NCI-H2227 (cell line): ENCODE measurements around the gene ANKS3.

ENCODE experiments used
- DNase-seq: peaks from one replicate; lab custom pipeline; 2025; ENCODE audit not compliant: unreplicated experiment; lab: John Stamatoyannopoulos, UW

ANKS3 gene

DNA sequence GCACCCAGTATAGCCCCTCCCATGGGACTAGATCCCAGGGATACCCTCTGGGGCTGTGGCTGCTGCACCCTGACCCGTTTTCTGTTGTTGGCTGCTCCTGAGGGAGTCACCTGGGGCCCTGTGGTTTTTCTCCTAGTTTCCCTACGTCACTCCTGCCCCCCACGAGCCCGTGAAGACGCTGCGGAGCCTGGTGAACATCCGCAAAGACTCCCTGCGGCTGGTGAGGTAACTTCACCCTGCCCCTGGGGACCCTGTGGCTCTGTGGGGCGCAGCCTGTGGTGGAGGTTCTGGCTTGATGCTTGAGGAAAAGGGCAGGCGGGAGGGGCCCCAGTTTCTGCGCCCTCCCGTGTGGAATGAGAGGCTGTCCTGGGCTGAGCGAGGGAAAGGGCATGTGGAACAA is 82.2 kb downstream of the ANKS3 start:
- DNase-seq = no peak

DNA sequence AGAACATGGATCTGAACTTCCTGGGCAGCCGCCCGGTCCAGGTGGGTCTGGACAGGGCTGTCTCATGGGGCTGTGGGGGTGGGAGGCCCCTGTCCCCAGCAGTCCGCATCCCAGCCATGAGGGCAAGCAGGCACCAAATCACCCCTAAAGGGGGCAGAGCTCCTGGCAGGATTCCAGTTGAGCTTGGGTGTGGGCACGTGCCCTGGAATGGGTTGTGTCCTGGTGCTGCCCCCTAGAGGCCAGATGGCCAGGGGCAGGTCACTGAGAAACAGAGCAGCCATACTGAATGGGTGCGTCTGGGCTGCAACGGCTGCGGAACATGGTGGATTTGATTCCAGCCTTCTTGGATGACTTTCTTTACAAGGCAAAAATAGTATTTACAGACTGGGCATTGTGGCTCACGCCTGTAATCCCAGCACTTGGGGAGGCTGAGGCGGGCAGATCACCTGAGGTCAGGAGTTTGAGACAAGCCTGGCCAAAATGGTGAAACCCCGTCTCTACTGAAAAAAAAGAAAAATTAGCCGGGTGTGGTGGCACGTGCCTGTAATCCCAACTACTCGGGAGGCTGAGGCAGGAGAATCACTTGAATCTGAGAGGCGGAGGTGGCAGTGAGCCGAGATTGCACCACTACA is 83.5 kb downstream of the ANKS3 start:
- peak; percentile 69 for DNase-seq

DNA sequence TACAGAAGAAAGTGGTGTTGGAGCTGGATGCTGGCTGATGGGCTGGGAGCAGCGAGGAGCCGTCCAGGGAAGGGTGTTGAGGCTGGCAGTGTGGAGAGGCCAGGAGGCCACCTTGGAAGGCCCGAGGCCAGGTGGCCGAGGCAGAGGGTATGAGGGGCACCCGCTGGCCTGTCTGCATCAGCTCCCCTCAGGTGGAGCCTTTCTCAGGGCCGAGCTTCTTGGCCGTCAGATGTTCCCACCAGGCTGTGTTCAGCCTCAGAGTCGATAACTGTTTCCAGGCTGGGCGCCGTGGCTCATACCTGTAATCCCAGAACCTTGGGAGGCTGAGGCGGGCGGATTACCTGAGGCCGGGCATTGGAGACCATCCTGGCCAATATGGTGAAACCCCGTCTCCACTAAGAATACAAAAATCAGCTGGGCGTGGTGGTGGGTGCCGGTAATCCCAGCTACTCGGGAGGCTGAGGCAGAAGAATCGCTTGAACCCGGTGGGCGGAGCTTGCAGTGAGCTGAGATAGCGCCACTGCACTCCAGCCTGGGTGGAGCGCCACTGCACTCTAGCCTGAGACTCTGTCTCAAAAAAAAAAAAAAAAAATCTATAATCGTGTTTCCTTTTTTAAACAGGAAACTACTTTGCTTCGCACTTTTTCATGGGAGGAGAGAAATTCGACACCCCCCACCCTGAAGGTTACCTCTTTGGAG is 84.2 kb downstream of the ANKS3 start:
- DNase-seq = no peak

DNA sequence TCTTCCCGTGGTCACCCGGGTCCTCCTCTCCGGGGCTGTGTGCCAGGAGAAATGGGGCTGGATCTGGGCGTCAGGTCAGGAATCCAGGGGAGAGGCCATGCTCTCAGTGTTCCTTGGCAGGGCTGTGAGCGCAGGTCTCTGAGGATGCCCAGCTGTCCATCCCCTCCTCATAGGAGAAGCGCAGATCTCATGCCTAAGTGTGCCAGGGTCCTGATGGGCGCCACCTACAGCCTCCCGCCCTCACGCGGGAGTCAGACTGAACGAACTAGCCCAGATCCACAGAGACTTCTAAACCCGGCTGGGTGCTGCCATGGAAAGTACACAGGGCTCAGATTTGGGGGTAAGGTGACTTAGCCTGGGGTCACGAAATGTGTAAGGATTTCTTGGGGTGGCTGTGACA is 85.2 kb downstream of the ANKS3 start:
- DNase-seq = no peak

DNA sequence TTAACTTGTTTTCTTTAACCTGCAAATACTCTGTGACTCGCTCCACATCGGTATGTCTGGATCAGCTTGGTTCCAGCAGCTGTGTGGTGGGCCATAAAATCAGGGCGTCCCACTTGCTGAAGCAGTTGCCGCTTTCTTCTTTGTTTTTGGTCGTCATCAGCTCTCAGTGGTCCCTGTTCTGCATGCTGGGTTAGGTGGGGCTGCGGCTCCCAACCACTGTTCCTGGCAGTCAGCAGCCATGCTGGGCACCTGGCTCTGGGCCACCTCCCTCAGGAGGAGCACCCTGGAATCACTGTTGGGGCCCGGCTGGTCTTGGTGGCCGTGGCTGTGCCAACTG is 86.5 kb downstream of the ANKS3 start:
- DNase-seq = no peak

DNA sequence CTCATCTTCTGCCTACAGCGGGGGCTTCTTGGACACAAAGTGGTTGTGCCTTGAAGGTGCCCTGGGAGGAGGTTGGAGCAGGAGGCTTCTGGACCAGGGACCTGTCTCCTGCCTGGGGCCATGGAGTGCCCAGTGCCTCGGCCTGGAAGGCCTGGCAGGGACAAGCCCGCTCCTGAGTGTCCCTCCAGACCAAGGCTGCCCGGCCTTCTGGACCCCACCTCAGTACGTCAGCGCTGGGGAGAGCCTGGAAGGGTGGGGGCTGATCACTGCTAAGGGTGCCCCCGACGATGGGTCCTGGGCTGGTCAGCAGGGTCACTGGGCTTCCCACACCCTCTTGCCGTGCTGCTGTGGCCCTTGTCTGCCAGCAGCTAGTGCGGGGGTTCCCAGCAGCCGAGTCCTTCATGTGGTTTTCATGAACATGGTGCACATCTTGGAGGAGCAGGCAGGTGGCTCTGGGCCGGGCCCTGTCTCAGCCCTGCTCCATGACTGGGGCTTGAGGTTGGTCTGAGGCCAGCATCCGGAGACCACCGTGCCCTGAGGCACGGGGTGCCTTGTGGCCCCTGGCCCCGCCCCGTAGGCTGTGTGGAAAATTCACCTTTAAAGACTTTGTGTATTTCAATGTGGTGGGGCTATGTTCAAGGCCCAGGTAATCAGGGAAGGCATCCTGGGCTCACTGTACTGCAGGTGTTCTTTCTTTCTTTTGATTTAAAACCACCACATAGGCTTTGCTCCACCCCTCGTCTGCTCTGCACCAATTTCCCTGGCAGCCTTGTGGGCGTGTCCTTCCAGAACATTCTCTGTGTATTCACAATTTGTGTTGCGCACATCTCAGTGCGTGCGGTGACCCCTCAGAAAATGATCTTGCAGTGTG is 87.1 kb downstream of the ANKS3 start:
- no peak for DNase-seq
